Psoas muscle (tissue), 8 donors: ENCODE data around the gene LEMD3. TPM values are rescaled to one million over a fixed set of nuclear protein-coding genes. Genes with fewer than 3 reads are reported as not detected.

ENCODE experiments used
- ATAC-seq, 4 donors: fragments of 200-7000 bp; cut with Tn5 transposase; one replicate each; pipeline ENCODE4 v1.9.1; 2020; ENCODE audit warnings: moderate library complexity in 3 of 4, mild to moderate bottlenecking in 2 of 4
- DNase-seq, 2 donors: peaks; one replicate each; pipeline ENCODE4 v3.0.0-alpha.2; 2020
- H3K27ac ChIP-seq: fragments of 200-600 bp; one replicate; pipeline ENCODE4 v1.8.0; 2022
- H3K27me3 ChIP-seq, 3 donors: fragments of 200-600 bp in 1 of 3; one replicate each; pipeline versions ENCODE4 v1.6.1 to v1.8.0; 2013 to 2022; ENCODE audit warnings: low read length in 2 of 3, mild to moderate bottlenecking in 2 of 3, moderate library complexity in 1 of 3; ENCODE audit not compliant: insufficient read depth in 3 of 3
- H3K36me3 ChIP-seq, 2 donors: fragments of 200-600 bp in 1 of 2; one replicate each; pipeline versions ENCODE4 v1.6.1 to v1.8.0; 2013 to 2022; ENCODE audit warnings: low read depth in 1 of 2, mild to moderate bottlenecking in 1 of 2, moderate library complexity in 1 of 2; ENCODE audit not compliant: insufficient read depth in 1 of 2
- H3K4me1 ChIP-seq: fragments of 200-600 bp; one replicate; pipeline ENCODE4 v1.8.0; 2022
- H3K4me3 ChIP-seq: fragments of 200-600 bp; one replicate; pipeline ENCODE4 v1.8.0; 2022; ENCODE audit warnings: mild to moderate bottlenecking
- H3K9me3 ChIP-seq: fragments of 200-600 bp; one replicate; pipeline ENCODE4 v1.8.0; 2022
- CTCF ChIP-seq: fragments of 200-600 bp; IDR thresholded peaks from one replicate; pipeline ENCODE4 v1.8.0; 2022; ENCODE audit warnings: antibody characterized with exemption
- WGBS, 3 donors: extraction: QIAGEN DNeasy Blood & Tissue Kit; methylation state at CpG; one replicate each; pipeline versions ENCODE4 v1.1.6 to v1.1.7; 2013; 5-methylcytosine and 5-hydroxymethylcytosine counted together
- intact Hi-C, 2 donors: fragments of 100-400 bp; cut with DNase I; formaldehyde crosslinking; loops; one replicate each; pipeline versions ENCODE4 v1.11.0 to v1.14.2; 2022
- polyA plus RNA-seq, 3 donors: library from polyadenylated mRNA; stranded (reverse); fragments of 200-250 nt; gene quantifications; one replicate each; pipeline ENCODE4 v1.2.3, GENCODE V29; 2013
- total RNA-seq, 4 donors: library from RNA; stranded (reverse); fragmentation: NEBNext Ultra II Directional in 2 of 4; extraction: Animal tissue kit (Norgen Biotek cat#: 25700) in 2 of 4; gene quantifications; one replicate each; pipeline versions ENCODE4 v1.2.1 to v1.2.4, GENCODE V29; 2021 to 2023
- donor health status: healthy with polysubstance abuse.
- donor health status: DM: no; HTN: no; CAD: no; lungs with moderate emphysema.
- donor health status: Bipolar disorder and iron deficiency.
- donor health status: healthy.
- donor health status: DM: yes; HTN: yes; CAD: no.
- donor health status: DM: no; HTN: no; CAD: no.
- donor health status: DM: no; HTN: no; CAD: no.
- donor health status: DM: yes; HTN: yes; CAD: no.

LEMD3 gene
- total and polyA plus RNA-seq, 7 donors = 5.4 to 17.1 (median 10.4) TPM

GRCh38 chr12:65164774-65165173 lies 4.6 kb upstream of the LEMD3 start:
- intact Hi-C loops = no loop called here
- H3K4me3 ChIP-seq = no peak overlapping the region
- ATAC-seq (no peak), DNase-seq (no peak)
- no peaks in the 10 kb centered on the region for H3K9me3 ChIP-seq
- no peak overlapping the region for H3K27ac ChIP-seq
- peaks cover 4% of the 10 kb centered on the region for H3K4me1 ChIP-seq
- peaks cover 0 to 8% (median 3%) of the 10 kb centered on the region in 3 donors for H3K27me3 ChIP-seq
- no peaks in the 10 kb centered on the region for H3K36me3 ChIP-seq
- TF ChIP-seq CTCF = no peak

GRCh38 chr12:65168681-65169319 lies 583 bp upstream of the LEMD3 start:
- DNase-seq = no peak
- no peaks in the 10 kb centered on the region for H3K9me3 ChIP-seq

GRCh38 chr12:65170209-65170881 lies 962 bp downstream of the LEMD3 start:
- Histone ChIP-seq H3K27ac (peak overlapping the region; percentile 93), H3K36me3 (peaks cover 2 to 4% of the 10 kb centered on the region in 2 donors), H3K27me3 (no peaks in the 10 kb centered on the region), H3K4me1 (peaks cover 49% of the 10 kb centered on the region), H3K4me3 (peak overlapping the region; percentile 86), H3K9me3 (no peaks in the 10 kb centered on the region)
- WGBS, 3 donors = 0 to 1% (median 0%) methylated on average over 43 to 47 of the region's 47 CpGs
- intact Hi-C loops = loop anchor here in 1 of 2 donors (5.0 kb wide), 1 partner anchor 62 kb away; no protein-coding TSS in a partner anchor
- no peak for TF ChIP-seq CTCF
- ATAC-seq (peak; percentile 69 to 75 (median 73)), DNase-seq (peak; percentile 55 to 73)

More at GRCh38 chr12:65168681-65169319, 583 bp upstream of the LEMD3 start:
- Histone ChIP-seq H3K27me3 (peaks cover 0 to under 1% (median 0%) of the 10 kb centered on the region in 3 donors), H3K36me3 (peaks cover 0 to 3% of the 10 kb centered on the region in 2 donors), H3K4me1 (peaks cover 35% of the 10 kb centered on the region), H3K4me3 (peak overlapping the region; percentile 86), H3K27ac (peak overlapping the region; percentile 93)
- no peak for TF ChIP-seq CTCF
- intact Hi-C loops = no loop called here
- WGBS, 3 donors = 13 to 16% (median 15%) methylated on average over 11 of the region's 11 CpGs
- ATAC-seq = no peak

- no peak for ATAC-seq
- no peak for TF ChIP-seq CTCF
- intact Hi-C loops = loop anchor here in 1 of 2 donors (5.0 kb wide), 1 partner anchor 61 kb away; no protein-coding TSS in a partner anchor
- no peaks in the 10 kb centered on the region for H3K9me3 ChIP-seq
- H3K27me3 ChIP-seq = no peaks in the 10 kb centered on the region
- no peak for DNase-seq
- peak overlapping the region; percentile 86 for H3K4me3 ChIP-seq
- H3K27ac ChIP-seq = no peak overlapping the region
- peaks cover 2 to 7% of the 10 kb centered on the region in 2 donors for H3K36me3 ChIP-seq
- peaks cover 56% of the 10 kb centered on the region for H3K4me1 ChIP-seq
- 52 to 58% (median 54%) methylated on average over 8 of the region's 8 CpGs for WGBS, 3 donors
Measured at GRCh38 chr12:65171073-65171472, 1.7 kb downstream of the LEMD3 start.
